ENCODE results near the gene NEGR1. TPM values are rescaled to one million over a fixed set of nuclear protein-coding genes. Genes with fewer than 3 reads are reported as not detected.

Gene NEGR1
- total and polyA plus RNA-seq, 2 experiments from 2014 or later: 0.57 to 0.94 TPM

DNA sequence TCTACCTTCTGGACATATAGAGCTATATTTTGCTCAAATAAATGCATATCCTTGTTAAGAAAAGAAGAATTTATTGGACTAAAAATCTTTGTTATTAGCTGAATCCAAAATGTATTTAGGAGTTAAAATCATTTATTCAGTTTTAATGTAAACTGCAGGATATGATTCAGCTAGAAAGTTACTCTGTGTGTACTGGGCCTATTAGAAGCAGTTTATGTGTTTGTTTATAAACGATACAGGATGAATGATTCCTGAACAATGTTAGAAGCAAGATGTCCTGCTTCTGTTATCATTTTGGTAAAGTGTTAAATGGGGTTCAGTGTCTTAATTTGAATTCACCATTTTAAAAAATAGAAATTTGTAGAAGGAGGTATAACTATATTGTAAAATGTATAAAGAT lies 652.3 kb downstream of the NEGR1 start:
- Histone ChIP-seq H3K36me3 (ENCODE audit: insufficient read depth) (no peaks in the 10 kb centered on the region), H3F3A (replicated peaks; ENCODE audit: low read depth) (no peaks in the 10 kb centered on the region), H4K20me1 (replicated peaks; ENCODE audit: insufficient read depth) (no peaks in the 10 kb centered on the region), H3K27ac (ENCODE audit: low read depth) (no peak overlapping the region), H3K4me1 (ENCODE audit: insufficient read depth) (no peaks in the 10 kb centered on the region), H3K4me3 (no peak overlapping the region), H2AFZ (no peak overlapping the region), H3K9me2 (ENCODE audit: insufficient read depth) (no peaks in the 10 kb centered on the region), H3K27me3 (ENCODE audit: insufficient read depth) (no peaks in the 10 kb centered on the region), H3K4me2 (no peak overlapping the region), H3K79me2 (replicated peaks; ENCODE audit: insufficient read depth) (no peaks in the 10 kb centered on the region)
- Mint-ChIP-seq H3K4me3 (no peak overlapping the region), H3K9me3 (peaks cover 8% of the 10 kb centered on the region; the same call in 2 of the 3 replicates), H3K4me1 (peaks cover 6% of the 10 kb centered on the region; the same call in 2 of the 3 replicates), H3K36me3 (ENCODE audit: low read depth) (no peaks in the 10 kb centered on the region; the same call in 1 of the 3 replicates), H3K27me3 (ENCODE audit: insufficient read depth, low read depth, poor library complexity) (peaks cover 4% of the 10 kb centered on the region), H3K27ac (no peak overlapping the region; the same call in 1 of the 2 replicates)
- TF ChIP-seq STAT1 (IDR thresholded peaks at IDR 0.05; ENCODE audit: unreplicated experiment) (no peak), CREB1 (CRISPR knock-in tag; IDR thresholded peaks at IDR 0.05; ENCODE audit: low read depth) (no peak), POLR2AphosphoS5 (IDR thresholded peaks at IDR 0.05; ENCODE audit: low read depth) (no peak), NANOG (IDR thresholded peaks at IDR 0.05; ENCODE audit: borderline replicate concordance) (no peak), JUNB (IDR thresholded peaks at IDR 0.05; ENCODE audit: unreplicated experiment) (no peak), ZNF331 (CRISPR knock-in tag; IDR thresholded peaks at IDR 0.05; ENCODE audit: low read depth) (no peak), ZNF462 (CRISPR knock-in tag; IDR thresholded peaks at IDR 0.05) (no peak), EZH2phosphoT487 (IDR thresholded peaks at IDR 0.05; ENCODE audit: unreplicated experiment) (no peak), ZNF114 (CRISPR knock-in tag; IDR thresholded peaks at IDR 0.05) (no peak), REST (IDR thresholded peaks at IDR 0.05; ENCODE audit: unreplicated experiment) (no peak), EZH2 (IDR thresholded peaks at IDR 0.05; ENCODE audit: low read depth, unreplicated experiment) (no peak), CTCF (conservative IDR thresholded peaks at IDR 0.05; ENCODE audit: low read depth in 2 of 2) (no peak)
- TF ChIP-seq, protein P1, sequence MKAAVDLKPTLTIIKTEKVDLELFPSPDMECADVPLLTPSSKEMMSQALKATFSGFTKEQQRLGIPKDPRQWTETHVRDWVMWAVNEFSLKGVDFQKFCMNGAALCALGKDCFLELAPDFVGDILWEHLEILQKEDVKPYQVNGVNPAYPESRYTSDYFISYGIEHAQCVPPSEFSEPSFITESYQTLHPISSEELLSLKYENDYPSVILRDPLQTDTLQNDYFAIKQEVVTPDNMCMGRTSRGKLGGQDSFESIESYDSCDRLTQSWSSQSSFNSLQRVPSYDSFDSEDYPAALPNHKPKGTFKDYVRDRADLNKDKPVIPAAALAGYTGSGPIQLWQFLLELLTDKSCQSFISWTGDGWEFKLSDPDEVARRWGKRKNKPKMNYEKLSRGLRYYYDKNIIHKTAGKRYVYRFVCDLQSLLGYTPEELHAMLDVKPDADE (IDR thresholded peaks at IDR 0.05): no peak
- no peak for ATAC-seq
- no peak for DNase-seq (ENCODE audit: low spot score)

All from GM23338 (cell line).